Right lobe of liver (tissue), 6 donors: ENCODE data around the gene SLC34A3. TPM values are rescaled to one million over a fixed set of nuclear protein-coding genes. Genes with fewer than 3 reads are reported as not detected.

Source experiments
- ATAC-seq, 4 donors: fragments of 200-7000 bp; cut with Tn5 transposase; one replicate each; pipeline ENCODE4 v1.9.1; 2020; ENCODE audit warnings: mild to moderate bottlenecking in 4 of 4, moderate library complexity in 4 of 4
- DNase-seq, 3 donors: peaks; one replicate each; pipeline ENCODE4 v3.0.0-alpha.2; 2020
- H3K27ac ChIP-seq, 3 donors: fragments of 200-600 bp; one replicate each; pipeline ENCODE4 v1.8.0; 2022
- H3K27me3 ChIP-seq, 2 donors: fragments of 200-600 bp; one replicate each; pipeline ENCODE4 v1.8.0; 2022
- H3K36me3 ChIP-seq, 4 donors: fragments of 200-600 bp; sonication (generic) in 1 of 4; one replicate each; pipeline versions ENCODE4 v1.5.1 to v1.8.0; 2017 to 2022; ENCODE audit warnings: control low read depth in 1 of 4
- H3K4me1 ChIP-seq, 4 donors: fragments of 200-600 bp; sonication (generic) in 1 of 4; one replicate each; pipeline versions ENCODE4 v1.5.1 to v1.8.0; 2017 to 2022; ENCODE audit warnings: control low read depth in 1 of 4
- H3K4me3 ChIP-seq, 3 donors: fragments of 200-600 bp; one replicate each; pipeline ENCODE4 v1.8.0; 2022
- H3K9me3 ChIP-seq, 4 donors: fragments of 200-600 bp; sonication (generic) in 1 of 4; one replicate each; pipeline versions ENCODE4 v1.5.1 to v1.8.0; 2017 to 2022; ENCODE audit warnings: control low read depth in 1 of 4
- CTCF ChIP-seq, 4 donors: fragments of 200-600 bp in 3 of 4; fragments of 450-650 bp in 1 of 4; IDR thresholded peaks; one replicate each; pipeline versions ENCODE4 v1.5.1 to v1.8.0; 2016 to 2022; ENCODE audit warnings: antibody characterized with exemption in 4 of 4, mild to moderate bottlenecking in 2 of 4
- POLR2A ChIP-seq: fragments of 450-650 bp; IDR thresholded peaks from one replicate; pipeline ENCODE4 v1.6.1; 2017; ENCODE audit warnings: antibody characterized with exemption, mild to moderate bottlenecking
- WGBS: methylation state at CpG from one replicate; pipeline ENCODE4 v1.1.6; 2018; ENCODE audit warnings: low coverage, low lambda C conversion rate; ENCODE audit not compliant: insufficient coverage; ENCODE audit errors: missing lambda C conversion rate; 5-methylcytosine and 5-hydroxymethylcytosine counted together
- intact Hi-C, 2 donors: fragments of 100-400 bp; cut with DNase I; formaldehyde crosslinking; loops; one replicate each; pipeline versions ENCODE4 v1.11.2 to v1.14.1; 2022
- total RNA-seq, 6 experiments: library from RNA; depleted of rRNA in 2 of 6; stranded (reverse); fragments of >200 nt in 2 of 6; fragmentation: NEBNext Ultra II Directional in 3 of 6; extraction: Animal tissue kit (Norgen Biotek cat#: 25700) in 3 of 6; gene quantifications; one replicate each; pipeline versions ENCODE4 v1.1.0 to v1.2.4, GENCODE V29; 2016 to 2023
- donor health status: DM: no; HTN: yes; CAD: no.
- donor health status: DM: no; HTN: no; CAD: no.
- donor health status: DM: no; HTN: no; CAD: no.
- donor health status: DM: no; HTN: yes; CAD: no.
- donor health status: DM: no; HTN: yes; CAD: no.

SLC34A3 gene
- total RNA-seq, 6 experiments from 2014 or later, result not detected

GRCh38 chr9:137243626-137244485, 13.2 kb downstream of the SLC34A3 start:
- ATAC-seq (no peak), DNase-seq (no peak)
- no peak for TF ChIP-seq POLR2A
- TF ChIP-seq CTCF (IDR thresholded peaks at IDR 0.05), result no peak
- Histone ChIP-seq H3K27me3 (no peaks in the 10 kb centered on the region), H3K9me3 (no peaks in the 10 kb centered on the region), H3K36me3 (peaks cover 0 to 13% (median 8%) of the 10 kb centered on the region in 4 donors), H3K4me3 (no peak overlapping the region), H3K27ac (no peak overlapping the region), H3K4me1 (peaks cover 0 to 17% (median 8%) of the 10 kb centered on the region in 4 donors)
- intact Hi-C loops, result no loop called here
- WGBS, result 50% methylated on average over 2 of the region's 15 CpGs

- 80% methylated on average over 6 of the region's 36 CpGs for WGBS
- Histone ChIP-seq H3K36me3 (peaks cover 0 to 13% (median 8%) of the 10 kb centered on the region in 4 donors), H3K27me3 (no peaks in the 10 kb centered on the region), H3K27ac (no peak overlapping the region), H3K4me1 (peaks cover 0 to 16% (median 8%) of the 10 kb centered on the region in 4 donors), H3K4me3 (no peak overlapping the region), H3K9me3 (no peaks in the 10 kb centered on the region)
- intact Hi-C loops, result no loop called here
- DNase-seq, result no peak
- no peak for TF ChIP-seq CTCF (IDR thresholded peaks at IDR 0.05)
- no peak for TF ChIP-seq POLR2A
- ATAC-seq, result no peak
Observed at GRCh38 chr9:137244486-137245449, 14.1 kb downstream of the SLC34A3 start.

DNA sequence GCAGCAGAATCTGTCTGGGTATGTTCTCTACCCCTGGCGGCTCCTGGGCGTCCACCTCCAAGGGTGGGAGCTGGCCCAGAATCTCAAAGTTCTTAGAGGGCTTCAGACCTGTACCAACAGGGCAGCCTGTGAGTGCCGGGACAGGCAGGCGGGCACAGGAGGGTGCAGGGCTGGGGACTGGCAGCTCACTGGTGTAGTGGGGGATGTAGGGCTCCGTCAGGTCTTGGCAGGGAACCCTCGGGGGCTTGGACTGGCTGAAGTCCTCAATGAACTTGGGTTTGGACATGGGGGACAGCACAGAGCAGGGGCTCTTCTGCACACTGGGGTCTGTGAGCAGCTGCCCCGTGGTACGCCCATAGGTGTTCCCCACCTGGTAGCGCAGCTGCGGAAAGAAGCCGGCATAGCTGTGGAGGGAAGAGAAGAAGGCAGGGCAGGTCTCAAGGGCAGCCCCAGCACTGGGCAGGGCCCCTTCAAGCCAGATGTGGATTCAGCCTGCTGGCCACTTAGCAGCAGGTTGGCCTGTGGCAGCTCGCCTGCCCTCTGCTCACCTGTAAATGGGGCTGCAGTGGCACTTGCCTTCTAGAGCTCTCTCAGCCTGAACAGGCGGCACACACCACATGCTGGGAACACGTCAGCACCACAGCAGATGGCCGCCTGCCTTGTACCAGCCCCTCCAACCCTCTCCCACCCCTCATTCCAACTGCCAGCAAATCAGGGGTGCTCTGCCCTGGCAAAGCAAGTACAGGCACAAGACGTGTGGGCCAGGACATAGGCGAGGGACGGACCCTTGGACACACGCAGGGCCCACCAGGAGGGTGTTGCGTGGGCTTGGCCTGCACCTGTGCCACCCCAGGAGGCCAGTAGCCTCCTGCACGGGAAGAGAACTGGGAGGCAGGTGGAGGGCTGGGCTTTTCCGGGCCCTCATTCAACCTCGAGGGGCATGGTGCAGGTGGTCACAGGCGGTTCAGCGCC, 15.0 kb downstream of the SLC34A3 start:
- intact Hi-C loops, result no loop called here
- ATAC-seq (no peak), DNase-seq (no peak)
- Histone ChIP-seq H3K4me3 (no peak overlapping the region), H3K9me3 (no peaks in the 10 kb centered on the region), H3K27me3 (no peaks in the 10 kb centered on the region), H3K27ac (no peak overlapping the region), H3K36me3 (peaks cover 0 to 13% (median 8%) of the 10 kb centered on the region in 4 donors), H3K4me1 (peaks cover 0 to 12% (median 8%) of the 10 kb centered on the region in 4 donors)
- TF ChIP-seq CTCF (IDR thresholded peaks at IDR 0.05) (no peak), POLR2A (no peak)
- 89% methylated on average over 5 of the region's 25 CpGs for WGBS
